ENCODE data around the gene PTGER2. TPM values are rescaled to one million over a fixed set of nuclear protein-coding genes. Genes with fewer than 3 reads are reported as not detected.

PTGER2 gene
- total and polyA plus RNA-seq, 10 of the 15 experiments (the other 5 are each of a cell fraction or from before 2014, with no cell fraction given), result 0.03 to 1.6 (median 0.33) TPM

- BruUV-seq (replicated peaks), result no TSS peak
- SMC1A ChIA-PET (ENCODE audit: uncharacterized antibody, unreplicated experiment), result interaction anchor here (0.9 kb wide), 1 partner anchor 26 kb away, joined by 3 read pairs; no protein-coding TSS in a partner anchor
- intact Hi-C loops (cut with micrococcal nuclease; ENCODE audit: unreplicated experiment), result loop anchor here (5.0 kb wide), 1 partner anchor 57 kb away; no protein-coding TSS in a partner anchor
- RAD21 ChIA-PET (ENCODE audit: unreplicated experiment), result no interaction called here
- Histone ChIP-seq H3K79me2 (ENCODE audit: control insufficient read depth, insufficient read depth, low read length) (no peaks in the 10 kb centered on the region), H3K4me2 (ENCODE audit: control insufficient read depth, insufficient read depth) (peak overlapping the region; percentile 21; the same call in 1 of the 2 replicates), H2AFZ (ENCODE audit: control insufficient read depth, low read depth, low read length) (no peak overlapping the region), H3K36me3 (ENCODE audit: control insufficient read depth in 2 of 2, insufficient read depth in 2 of 2, low read length in 1 of 2) (no peaks in the 10 kb centered on the region), H3K27me3 (replicated peaks in 1 of 2; ENCODE audit: control insufficient read depth in 2 of 2, insufficient read depth in 2 of 2, low read length in 1 of 2) (no peaks in the 10 kb centered on the region; a peak in 1 of 4 replicates), H3K4me3 (no peak overlapping the region), H3K9me3 (replicated peaks; ENCODE audit: control insufficient read depth, insufficient read depth, low read length) (peaks cover 8% of the 10 kb centered on the region), H3K4me1 (ENCODE audit: control insufficient read depth, insufficient read depth, low read length) (peaks cover 27% of the 10 kb centered on the region), H4K20me1 (ENCODE audit: control insufficient read depth, insufficient read depth) (no peaks in the 10 kb centered on the region), H3K9ac (ENCODE audit: control insufficient read depth, insufficient read depth, low read length) (no peak overlapping the region), H3K27ac (ENCODE audit: control insufficient read depth, insufficient read depth) (no peak overlapping the region)
- CTCF ChIA-PET, result no interaction called here
- POLR2A ChIA-PET, result no interaction called here
- peak; percentile 88 for FAIRE-seq
- in situ Hi-C loops (cut with MboI), result no loop called here
- ATAC-seq, result peak; percentile 97
- 3% methylated on average over 3 of the region's 3 CpGs for WGBS (ENCODE audit: insufficient coverage, insufficient replicate concordance, low lambda C conversion rate, missing lambda C conversion rate)
- DNase-seq (ENCODE audit: low read depth, low spot score), result peak; percentile 92
- TF ChIP-seq BHLHE40 (IDR thresholded peaks at IDR 0.05; ENCODE audit: borderline replicate concordance in 1 of 2, low read depth in 2 of 2, low read length in 1 of 2) (peak; percentile 75; a peak in 3 of 4 replicates), ETV6 (conservative IDR thresholded peaks at IDR 0.05 in 1 of 2, IDR thresholded peaks at IDR 0.05 in 1 of 2; ENCODE audit: borderline replicate concordance in 1 of 2, low read depth in 1 of 2) (peak in 1 of 2 experiments; percentile 69; a peak in 1 of 4 replicates), MYC (IDR thresholded peaks at IDR 0.05; ENCODE audit: insufficient read depth, insufficient read length, insufficient replicate concordance, low read length, severe bottlenecking) (no peak), CUX1 (IDR thresholded peaks at IDR 0.05; ENCODE audit: insufficient replicate concordance, low read depth, low read length) (no peak), TBL1XR1 (IDR thresholded peaks at IDR 0.05; ENCODE audit: low read depth, low read length) (peak; percentile 55; the same call in 1 of the 2 replicates), CHD4 (IDR thresholded peaks at IDR 0.05) (no peak), PAX8 (IDR thresholded peaks at IDR 0.05) (no peak), BACH1 (IDR thresholded peaks at IDR 0.05; ENCODE audit: borderline replicate concordance) (peak; percentile 96), ZNF274 (IDR thresholded peaks at IDR 0.05; ENCODE audit: insufficient read depth, insufficient read length) (no peak), RELB (IDR thresholded peaks at IDR 0.05; ENCODE audit: low read depth) (peak; percentile 90), CBX5 (IDR thresholded peaks at IDR 0.05; ENCODE audit: low read depth) (peak; percentile 83), ZNF217 (IDR thresholded peaks at IDR 0.05) (peak; percentile 65; the same call in 1 of the 2 replicates), GATAD2B (conservative IDR thresholded peaks at IDR 0.05; ENCODE audit: low read depth) (0 out of 2 replicates have a peak, but pooled peaks have one; percentile 34), RUNX3 (IDR thresholded peaks at IDR 0.05; ENCODE audit: low read length) (peak; percentile 89), KLF5 (IDR thresholded peaks at IDR 0.05; ENCODE audit: partially characterized antibody) (no peak), MXI1 (IDR thresholded peaks at IDR 0.05; ENCODE audit: low read depth, low read length) (no peak), RELA (IDR thresholded peaks at IDR 0.05; ENCODE audit: borderline replicate concordance, partially characterized antibody) (no peak), POU2F2 (IDR thresholded peaks at IDR 0.05; ENCODE audit: borderline replicate concordance, low read depth, low read length) (peak; percentile 56; the same call in 1 of the 3 replicates)
These were observed 11.0 kb downstream of the PTGER2 start for GRCh38 chr14:52325126-52325525.
